IMR-90 (cell line): ENCODE measurements around the gene TMEM50B. TPM values are rescaled to one million over a fixed set of nuclear protein-coding genes. Genes with fewer than 3 reads are reported as not detected.

Source experiments
- ATAC-seq: fragments of 200-7000 bp; cut with Tn5 transposase; 2 replicates; pipeline ENCODE4 v1.9.1; 2020; ENCODE audit warnings: low read depth, mild to moderate bottlenecking, moderate library complexity
- BruUV-seq: library from RNA; stranded (reverse); fragments of 400-500 nt; replicated peaks from 2 replicates; lab custom pipeline; 2021; lab: Mats Ljungman, UMichigan
- CTCF ChIA-PET: fragments of 300-600 bp; formaldehyde crosslinking; extraction: SDS; loops from one replicate; lab custom pipeline; 2021; ENCODE audit warnings: antibody characterized with exemption; lab: Yijun Ruan, JAX
- POLR2A ChIA-PET: fragments of 300-600 bp; sonication (Branson Sonifier 250); formaldehyde crosslinking; loops from one replicate; lab custom pipeline; 2022; ENCODE audit warnings: antibody characterized with exemption; ENCODE audit not compliant: unreplicated experiment; lab: Charles Lee
- DNase-seq: peaks from one replicate; pipeline ENCODE4 v3.0.0; 2013
- H2AFZ ChIP-seq: replicated peaks from 2 replicates; pipeline ENCODE3; 2013; ENCODE audit warnings: low read length, mild to moderate bottlenecking; ENCODE audit not compliant: poor library complexity
- H2AK5ac ChIP-seq: 2 replicates; pipeline ENCODE4 v1.6.1; 2013; ENCODE audit warnings: low read depth, low read length, inconsistent platforms
- H2AK9ac ChIP-seq: replicated peaks from 2 replicates; pipeline ENCODE3; 2013; ENCODE audit warnings: mild to moderate bottlenecking, low read depth, low read length, moderate library complexity; ENCODE audit not compliant: poor library complexity
- H2BK120ac ChIP-seq: 2 replicates; pipeline ENCODE4 v1.6.1; 2013; ENCODE audit warnings: low read depth, low read length, inconsistent platforms
- H2BK15ac ChIP-seq: 3 replicates; pipeline ENCODE4 v1.6.1; 2013; ENCODE audit warnings: low read depth, low read length, inconsistent platforms
- H2BK20ac ChIP-seq: 2 replicates; pipeline ENCODE4 v1.6.1; 2013; ENCODE audit warnings: low read depth, mild to moderate bottlenecking, inconsistent platforms, low read length, moderate library complexity
- H2BK5ac ChIP-seq: 2 replicates; pipeline ENCODE4 v1.6.1; 2013; ENCODE audit warnings: mild to moderate bottlenecking, low read depth, low read length, inconsistent platforms; ENCODE audit not compliant: poor library complexity, severe bottlenecking
- H3K14ac ChIP-seq: replicated peaks from 2 replicates; pipeline ENCODE4 v1.6.1; 2013; ENCODE audit warnings: low read depth, low read length, inconsistent platforms
- H3K18ac ChIP-seq: 2 replicates; pipeline ENCODE4 v1.6.1; 2013; ENCODE audit warnings: low read depth, low read length, control low read depth
- H3K23ac ChIP-seq: 2 replicates; pipeline ENCODE4 v1.6.1; 2013; ENCODE audit warnings: low read depth, low read length, inconsistent platforms
- H3K27ac ChIP-seq: 2 replicates; pipeline ENCODE4 v1.5.1; 2013; ENCODE audit warnings: mild to moderate bottlenecking, control low read depth, low read length; ENCODE audit not compliant: insufficient read depth
- H3K27me3 ChIP-seq: 2 replicates; pipeline ENCODE4 v1.6.1; 2013; ENCODE audit warnings: low read length; ENCODE audit not compliant: control insufficient read depth, insufficient read depth
- H3K36me3 ChIP-seq: 2 replicates; pipeline ENCODE4 v1.6.1; 2013; ENCODE audit warnings: low read length, mixed read lengths; ENCODE audit not compliant: control insufficient read depth, insufficient read depth
- H3K4ac ChIP-seq: 2 replicates; pipeline ENCODE4 v1.6.1; 2013; ENCODE audit warnings: low read depth, low read length, inconsistent platforms
- H3K4me1 ChIP-seq: 2 replicates; pipeline ENCODE4 v1.6.1; 2013; ENCODE audit warnings: low read length, mixed read lengths; ENCODE audit not compliant: control insufficient read depth, insufficient read depth
- H3K4me2 ChIP-seq: 2 replicates; pipeline ENCODE4 v1.6.1; 2013; ENCODE audit warnings: low read depth, mild to moderate bottlenecking, control low read depth, low read length, moderate library complexity
- H3K4me3 ChIP-seq: 2 replicates; pipeline ENCODE4 v1.5.1; 2013; ENCODE audit warnings: low read depth, mild to moderate bottlenecking, control low read depth, low read length, moderate library complexity; ENCODE audit not compliant: insufficient read depth
- H3K56ac ChIP-seq: 2 replicates; pipeline ENCODE4 v1.6.1; 2013; ENCODE audit warnings: low read length, inconsistent platforms; ENCODE audit not compliant: insufficient read depth; ENCODE audit errors: extremely low read depth
- H3K79me1 ChIP-seq, 2 experiments: 2 replicates each; pipeline ENCODE4 v1.6.1; 2013; ENCODE audit warnings: low read length in 2 of 2, inconsistent platforms in 1 of 2, low read depth in 1 of 2
- H3K9ac ChIP-seq: 2 replicates; pipeline ENCODE4 v1.6.1; 2013; ENCODE audit warnings: low read depth, low read length, control low read depth
- H3K9me1 ChIP-seq: 2 replicates; pipeline ENCODE4 v1.6.1; 2013; ENCODE audit warnings: low read length, inconsistent platforms; ENCODE audit not compliant: insufficient read depth
- H3K9me3 ChIP-seq: 2 replicates; pipeline ENCODE4 v1.6.1; 2013; ENCODE audit warnings: low read length; ENCODE audit not compliant: control insufficient read depth, insufficient read depth
- H4K20me1 ChIP-seq: 2 replicates; pipeline ENCODE4 v1.6.1; 2013; ENCODE audit warnings: low read length, inconsistent platforms; ENCODE audit not compliant: insufficient read depth
- H4K5ac ChIP-seq: 2 replicates; pipeline ENCODE4 v1.6.1; 2013; ENCODE audit warnings: mild to moderate bottlenecking, low read depth, low read length, control low read depth
- H4K8ac ChIP-seq, 2 experiments: 2 replicates each; pipeline ENCODE4 v1.6.1; 2013; ENCODE audit warnings: low read depth in 2 of 2, low read length in 2 of 2, control low read depth in 1 of 2, inconsistent platforms in 1 of 2
- H4K91ac ChIP-seq: 2 replicates; pipeline ENCODE4 v1.6.1; 2013; ENCODE audit warnings: low read depth, low read length, inconsistent platforms; ENCODE audit not compliant: insufficient read depth
- CEBPB ChIP-seq: IDR thresholded peaks from 2 replicates; pipeline ENCODE4 v1.6.1; 2012; ENCODE audit warnings: low read depth, low read length, improper control_type of control experiment
- MXI1 ChIP-seq: IDR thresholded peaks from 2 replicates; pipeline ENCODE4 v1.6.1; 2012; ENCODE audit warnings: low read depth, mild to moderate bottlenecking, low read length, moderate library complexity, borderline replicate concordance
- WGBS, 2 experiments: methylation state at CpG; one replicate each; pipeline versions ENCODE4 v1.1.5 to v1.1.7; 2013; ENCODE audit warnings: missing lambda C conversion rate in 2 of 2; ENCODE audit not compliant: insufficient read length in 1 of 2; ENCODE audit errors: extremely low coverage in 2 of 2; 5-methylcytosine and 5-hydroxymethylcytosine counted together
- dilution Hi-C: fragments of 300-500 bp; cut with HindIII; formaldehyde crosslinking; loops from one replicate; pipeline ENCODE4 v1.14.3; 2018; ENCODE audit warnings: low sequenced_read_pairs; ENCODE audit not compliant: unreplicated experiment
- in situ Hi-C: fragments of 300-500 bp; cut with MboI; formaldehyde crosslinking; loops from 3 replicates; pipeline ENCODE4 v1.14.3; 2019; ENCODE audit warnings: low sequenced_read_pairs, inconsistent platforms, mixed read lengths
- intact Hi-C: fragments of 100-400 bp; cut with micrococcal nuclease; formaldehyde crosslinking; loops from 2 replicates; pipeline ENCODE4 v1.10.0; 2022
- polyA plus RNA-seq, 3 experiments: library from polyadenylated mRNA; depleted of rRNA; stranded (reverse); fragments of >200 nt; gene quantifications; 2 replicates each; pipeline ENCODE4 v1.2.3, GENCODE V29; 2012; ENCODE audit warnings: low replicate concordance in 1 of 3
- total RNA-seq: library from RNA; depleted of rRNA; stranded (reverse); fragments of >200 nt; gene quantifications from 2 replicates; pipeline ENCODE4 v1.2.3, GENCODE V29; 2012

The TMEM50B gene
- total and polyA plus RNA-seq, 2 of the 4 experiments (the other 2 are of a cell fraction) = 10.9 to 25.9 TPM

- peaks cover 7% of the 10 kb centered on the region; the same call in 1 of the 2 replicates for H3K4me1 ChIP-seq
- H3K23ac ChIP-seq = no peak overlapping the region
- no peak overlapping the region for H3K4ac ChIP-seq
- no peak overlapping the region for H2AFZ ChIP-seq
- no peak overlapping the region for H2AK9ac ChIP-seq
- CTCF ChIA-PET = no interaction called here
- H2BK20ac ChIP-seq = no peak overlapping the region
- H3K4me3 ChIP-seq = no peak overlapping the region
- no peak overlapping the region for H4K8ac ChIP-seq
- no peak overlapping the region for H2BK5ac ChIP-seq
- no peak overlapping the region for H2AK5ac ChIP-seq
- intact Hi-C loops (no loop called here), in situ Hi-C loops (no loop called here), dilution Hi-C loops (no loop called here)
- no peaks in the 10 kb centered on the region for H3K79me1 ChIP-seq
- peak overlapping the region; percentile 15; the same call in 1 of the 2 replicates for H4K5ac ChIP-seq
- H3K27me3 ChIP-seq = no peaks in the 10 kb centered on the region
- H2BK120ac ChIP-seq = no peak overlapping the region
- H4K91ac ChIP-seq = no peak overlapping the region
- POLR2A ChIA-PET = no interaction called here
- no TSS peak for BruUV-seq
- no peaks in the 10 kb centered on the region for H3K9me3 ChIP-seq
- TF ChIP-seq CEBPB (peak; percentile 63), MXI1 (no peak)
- H3K18ac ChIP-seq = peak overlapping the region; percentile 11; the same call in 1 of the 2 replicates
- ATAC-seq = peak; percentile 80
- no peaks in the 10 kb centered on the region for H4K20me1 ChIP-seq
- H2BK15ac ChIP-seq = no peak overlapping the region
- peak overlapping the region; percentile 67; the same call in 1 of the 2 replicates for H3K27ac ChIP-seq
- no peaks in the 10 kb centered on the region for H3K9me1 ChIP-seq
- WGBS, 2 experiments = no CpG with 5 or more reads among the region's 2 CpGs
- H3K56ac ChIP-seq = no peak overlapping the region
- H3K14ac ChIP-seq = no peak overlapping the region
- H3K9ac ChIP-seq = no peak overlapping the region
- 0 out of 2 replicates have a peak overlapping the region, but pooled peaks have one; percentile 33 for H3K4me2 ChIP-seq
- peaks cover 45% of the 10 kb centered on the region for H3K36me3 ChIP-seq
- DNase-seq = peak; percentile 25
These were observed 34.5 kb upstream of the TMEM50B start for GRCh38 chr21:33514229-33514628.
